Heart left ventricle (tissue), 16 donors: Measurements from ENCODE around the gene RABL3. TPM values are rescaled to one million over a fixed set of nuclear protein-coding genes. Genes with fewer than 3 reads are reported as not detected.
"Not testable (repeated sequence)": the region's sequence is repeated elsewhere in the genome, so short reads cannot be mapped to it uniquely, and the experiment has no call there.

Experiments used
- ATAC-seq, 4 donors: fragments of 200-7000 bp; cut with Tn5 transposase; one replicate each; pipeline ENCODE4 v1.9.1; 2020 to 2022; ENCODE audit warnings: moderate library complexity in 4 of 4, mild to moderate bottlenecking in 3 of 4, moderate number of reproducible peaks in 1 of 4
- DNase-seq, 5 donors: peaks; one replicate each; pipeline ENCODE4 v3.0.0-alpha.2; 2020
- H3K27ac ChIP-seq, 12 donors: fragments of 200-600 bp; sonication (generic) in 4 of 12; one replicate each; pipeline versions ENCODE4 v1.5.0 to v1.8.0; 2016 to 2022; ENCODE audit warnings: mild to moderate bottlenecking in 2 of 12
- H3K27me3 ChIP-seq, 9 donors: fragments of 200-600 bp; sonication (generic) in 2 of 9; one replicate each; pipeline versions ENCODE4 v1.5.1 to v1.8.0; 2016 to 2022; ENCODE audit warnings: mild to moderate bottlenecking in 3 of 9
- H3K36me3 ChIP-seq, 9 donors: fragments of 200-600 bp; sonication (generic) in 2 of 9; one replicate each; pipeline versions ENCODE4 v1.5.0 to v1.8.0; 2018 to 2022; ENCODE audit warnings: mild to moderate bottlenecking in 2 of 9
- H3K4me1 ChIP-seq, 12 donors: fragments of 200-600 bp; sonication (generic) in 4 of 12; one replicate each; pipeline versions ENCODE4 v1.5.0 to v1.8.0; 2016 to 2022; ENCODE audit warnings: mild to moderate bottlenecking in 3 of 12
- H3K4me3 ChIP-seq, 12 donors: fragments of 200-600 bp; sonication (generic) in 4 of 12; one replicate each; pipeline versions ENCODE4 v1.5.0 to v1.8.0; 2017 to 2022; ENCODE audit warnings: mild to moderate bottlenecking in 9 of 12, moderate library complexity in 4 of 12
- H3K9me3 ChIP-seq, 12 donors: fragments of 200-600 bp; sonication (generic) in 4 of 12; one replicate each; pipeline versions ENCODE4 v1.5.0 to v1.8.0; 2016 to 2022; ENCODE audit warnings: mild to moderate bottlenecking in 1 of 12
- CTCF ChIP-seq, 12 donors: fragments of 200-600 bp; sonication (generic) in 4 of 12; IDR thresholded peaks; one replicate each; pipeline versions ENCODE4 v1.5.0 to v1.8.0; 2018 to 2022; ENCODE audit warnings: antibody characterized with exemption in 12 of 12, mild to moderate bottlenecking in 5 of 12
- POLR2A ChIP-seq, 2 donors: fragments of 450-650 bp; IDR thresholded peaks; one replicate each; pipeline ENCODE4 v1.6.1; 2017; ENCODE audit warnings: antibody characterized with exemption in 2 of 2, mild to moderate bottlenecking in 2 of 2, moderate library complexity in 2 of 2
- WGBS, 4 donors: extraction: QIAGEN DNeasy Blood & Tissue Kit in 2 of 4; methylation state at CpG; one replicate each; pipeline versions ENCODE4 v1.1.5 to v1.1.7; 2013 to 2018; 5-methylcytosine and 5-hydroxymethylcytosine counted together
- intact Hi-C, 10 donors: fragments of 100-400 bp; cut with DNase I; formaldehyde crosslinking; loops; one replicate each; pipeline versions ENCODE4 v1.11.1 to v1.14.2; 2022
- polyA plus RNA-seq, 2 donors: library from polyadenylated mRNA; stranded (reverse); fragments of 200-250 nt; gene quantifications; one replicate each; pipeline ENCODE4 v1.2.3, GENCODE V29; 2013
- total RNA-seq, 9 donors: library from RNA; depleted of rRNA in 2 of 9; stranded (reverse); fragments of >200 nt in 2 of 9; fragmentation: NEBNext Ultra II Directional in 3 of 9; extraction: Animal tissue kit (Norgen Biotek cat#: 25700) in 3 of 9; gene quantifications; one replicate each; pipeline versions ENCODE4 v1.1.0 to v1.2.4, GENCODE V29; 2016 to 2023
- donor health status: ischemic (EF 13 %, LVEDD 7.1; RV severe dilation, severe dysfunction).
- donor health status: healthy with polysubstance abuse.
- donor health status: DM: no; HTN: yes; CAD: no.
- donor health status: DM: no; HTN: no; CAD: no.
- donor health status: ischemic (EF 25% LVEDD 6.9; RV normal size, moderate dysfunction).
- donor health status: ischemic (EF 25% LVEDD 5.7; RV mildly dilated, moderate dysfunction).
- donor health status: healthy.
- donor health status: DM: yes; HTN: yes; CAD: no.
- donor health status: ischemic (EF 35%, LVEDD 5.7; RV mildly dilated, moderate dysfunction).
- donor health status: nonischemic (EF 11% LVEDD 7.7; RV severe dilation, severe dysfunction).
- donor health status: DM: yes; HTN: yes; CAD: no.
- donor health status: PGD.
- donor health status: ischemic (EF 29% LVEDD 5.4; RV normal size, mild dysfunction).
- donor health status: nonischemic (EF 23%, LVEDD 6.1; RV moderate dilation, normal function).

Gene RABL3
- total and polyA plus RNA-seq, 11 donors = 3.1 to 28.3 (median 17.5) TPM

GRCh38 chr3:120730576-120731542 lies 11.5 kb downstream of the RABL3 start:
- intact Hi-C loops = no loop called here
- Histone ChIP-seq H3K4me1 (no peaks in the 10 kb centered on the region), H3K27me3 (no peaks in the 10 kb centered on the region), H3K9me3 (peaks cover 0 to 12% (median 0%) of the 10 kb centered on the region in 12 donors), H3K36me3 (peaks cover 0 to 31% (median 7%) of the 10 kb centered on the region in 9 donors), H3K4me3 (no peak overlapping the region), H3K27ac (no peak overlapping the region)
- 83 to 94% (median 88%) methylated on average over 4 of the region's 4 CpGs for WGBS, 4 donors
- no peak for TF ChIP-seq POLR2A (IDR thresholded peaks at IDR 0.05)
- no peak for TF ChIP-seq CTCF (IDR thresholded peaks at IDR 0.05)
- no peak for ATAC-seq
- DNase-seq = no peak

GRCh38 chr3:120726791-120727190 lies 15.5 kb downstream of the RABL3 start:
- ATAC-seq (no peak), DNase-seq (no peak)
- TF ChIP-seq POLR2A (IDR thresholded peaks at IDR 0.05) (no peak), CTCF (IDR thresholded peaks at IDR 0.05) (no peak)
- Histone ChIP-seq H3K36me3 (peaks cover 0 to 31% (median 7%) of the 10 kb centered on the region in 9 donors), H3K27ac (no peak overlapping the region), H3K9me3 (peaks cover 0 to 4% (median 0%) of the 10 kb centered on the region in 12 donors), H3K4me1 (no peaks in the 10 kb centered on the region), H3K4me3 (no peak overlapping the region), H3K27me3 (no peaks in the 10 kb centered on the region)
- 86 to 96% (median 89%) methylated on average over 1 of the region's 1 CpG for WGBS, 4 donors
- intact Hi-C loops = no loop called here

GRCh38 chr3:120719167-120719834 lies 23.0 kb downstream of the RABL3 start:
- H3K27ac ChIP-seq = peak overlapping the region in 6 of 12 donors; percentile 17 to 45 (median 34)
- ATAC-seq, intact Hi-C loops, H3K27me3 ChIP-seq, H3K36me3 ChIP-seq, H3K9me3 ChIP-seq, H3K4me1 ChIP-seq: not testable (repeated sequence)
- peak; percentile 44 to 77 (median 57) for DNase-seq
- WGBS, 4 donors = 56 to 70% (median 58%) methylated on average over 19 to 20 of the region's 20 CpGs
- H3K4me3 ChIP-seq = peak overlapping the region in 11 of 12 donors; percentile 16 to 58 (median 51)

- no peak for DNase-seq
- Histone ChIP-seq H3K27ac (no peak overlapping the region), H3K36me3 (peaks cover 0 to 19% (median 9%) of the 10 kb centered on the region in 9 donors), H3K4me3 (no peak overlapping the region), H3K27me3 (no peaks in the 10 kb centered on the region), H3K4me1 (no peaks in the 10 kb centered on the region), H3K9me3 (no peaks in the 10 kb centered on the region)
- no peak for TF ChIP-seq POLR2A (IDR thresholded peaks at IDR 0.05)
- no peak for TF ChIP-seq CTCF (IDR thresholded peaks at IDR 0.05)
- intact Hi-C loops = no loop called here
- no peak for ATAC-seq
Measured at GRCh38 chr3:120713262-120713661, 29.1 kb downstream of the RABL3 start.
